D341Med (cell line): ENCODE results near the gene TEAD3.
A peak's percentile ranks its signal among the peaks of the same experiment; 100 is the strongest.

Experiments used
- DNase-seq: peaks from one replicate; pipeline ENCODE4 v3.0.0; 2012; ENCODE audit warnings: low spot score

The TEAD3 gene

GRCh38 chr6:35512740-35513139 lies 15.9 kb upstream of the TEAD3 start, which contains the start of gene TULP1:
Gene TULP1, minus strand, starts transcription at chr6:35512896. Its CDS starts 38 bp downstream, at chr6:35512858.
- DNase-seq: no peak

DNA sequence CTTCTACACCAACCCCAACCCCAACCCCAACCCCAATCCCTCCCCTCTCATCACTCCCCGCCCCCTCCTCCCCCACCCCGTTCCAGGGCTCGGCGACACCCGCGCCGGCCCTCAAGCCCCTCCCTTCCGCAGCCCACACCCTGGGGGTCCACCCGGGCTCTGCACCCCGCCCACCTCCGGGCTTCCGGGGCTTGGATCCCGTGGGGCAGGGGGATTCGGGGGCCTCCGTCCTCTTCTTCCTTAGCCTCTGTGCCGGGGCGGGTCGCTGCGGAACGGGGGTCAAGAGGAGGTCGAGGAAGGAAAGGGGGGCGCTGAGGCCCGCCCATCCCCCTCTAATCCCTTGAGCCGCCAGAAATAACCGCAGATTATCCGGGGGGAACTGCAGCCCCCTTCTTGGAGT lies 15.1 kb upstream of the TEAD3 start:
- no peak for DNase-seq

DNA sequence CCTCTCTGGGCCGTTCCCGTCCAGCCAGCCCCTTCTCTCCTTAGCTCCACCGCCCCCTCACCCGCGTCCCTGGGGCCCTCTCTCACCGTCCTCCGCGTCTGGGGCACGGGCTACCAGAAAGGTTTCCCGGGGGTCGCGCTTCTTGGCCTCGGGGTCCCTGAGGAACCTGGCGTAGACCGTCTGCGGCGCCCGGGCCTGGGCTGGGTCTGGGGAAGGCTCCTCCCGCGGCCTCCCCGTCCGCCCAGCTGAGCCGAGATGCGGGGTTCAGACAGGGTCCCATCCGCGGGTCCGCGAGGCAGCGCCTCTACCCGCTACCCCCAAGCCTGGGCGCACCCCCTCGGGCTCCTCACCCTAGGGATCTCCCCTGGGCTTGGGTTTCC lies 14.7 kb upstream of the TEAD3 start:
- DNase-seq: no peak

GRCh38 chr6:35510916-35511561 lies 14.2 kb upstream of the TEAD3 start:
- DNase-seq: peak; percentile 22

GRCh38 chr6:35508542-35508941 lies 11.7 kb upstream of the TEAD3 start:
- peak; percentile 14 for DNase-seq

GRCh38 chr6:35508027-35508426 lies 11.1 kb upstream of the TEAD3 start:
- DNase-seq: peak; percentile 2

DNA sequence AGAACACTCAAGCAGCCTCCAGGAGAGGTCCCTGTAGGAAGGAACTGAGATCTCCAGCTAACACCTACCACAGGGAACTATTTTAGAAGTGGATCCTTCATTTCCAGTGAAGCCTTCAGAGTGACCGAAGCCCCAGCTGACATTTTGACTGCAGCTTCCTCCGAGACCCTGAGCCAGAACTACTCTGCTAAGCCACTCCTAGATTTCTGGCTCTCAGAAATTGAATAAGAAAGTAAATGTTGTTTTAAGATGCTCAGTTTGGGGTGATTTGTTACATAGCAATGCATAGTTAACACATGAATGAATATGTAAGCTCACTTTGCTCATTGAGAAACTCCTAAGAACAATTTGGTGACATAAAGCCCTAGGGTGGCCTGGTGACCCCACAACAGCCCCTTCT lies 10.3 kb upstream of the TEAD3 start:
- no peak for DNase-seq

DNA sequence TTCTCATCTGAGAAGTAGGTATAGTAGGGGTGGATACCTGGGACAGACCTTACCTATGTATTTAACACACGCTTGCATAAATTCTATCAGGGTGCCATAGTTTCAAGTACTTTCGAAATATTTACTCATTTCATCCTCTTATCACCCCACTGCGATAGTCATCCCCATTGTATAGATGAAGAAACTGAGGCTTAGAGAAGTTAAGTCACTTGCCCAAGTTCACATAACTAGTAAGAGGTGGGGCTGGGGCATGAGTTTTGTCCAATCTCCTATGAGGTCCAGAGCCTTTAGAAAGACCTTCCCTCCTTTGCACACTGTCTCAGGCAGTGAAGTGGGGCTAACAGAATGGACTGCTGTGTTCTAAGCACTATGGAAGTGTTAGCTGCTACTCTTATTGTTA lies 9.7 kb upstream of the TEAD3 start:
- no peak for DNase-seq

DNA sequence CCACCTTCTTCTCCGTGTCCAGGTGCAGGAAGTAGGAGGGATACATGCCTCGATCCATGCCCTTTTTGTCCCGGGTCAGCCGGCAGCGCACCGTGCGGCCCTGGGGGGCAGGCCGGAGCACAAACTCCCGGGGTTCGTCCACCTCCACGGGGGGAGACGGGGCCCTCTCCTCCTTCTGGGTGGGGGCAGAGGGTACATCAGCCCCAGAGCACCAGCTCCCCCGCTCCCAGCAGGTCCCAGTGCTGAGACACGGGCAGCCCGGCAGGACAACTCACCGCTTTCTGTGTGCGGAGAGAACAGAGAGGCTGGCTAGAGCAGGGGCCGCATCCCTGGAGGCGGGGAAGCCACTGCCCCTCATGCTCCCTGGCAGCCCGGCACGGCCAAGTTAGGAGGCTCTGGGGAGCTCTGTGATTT lies 9.1 kb upstream of the TEAD3 start:
- no peak for DNase-seq

GRCh38 chr6:35503534-35503933 lies 6.7 kb upstream of the TEAD3 start:
- no peak for DNase-seq

GRCh38 chr6:35501784-35502183 lies 4.9 kb upstream of the TEAD3 start:
- DNase-seq: no peak

GRCh38 chr6:35500782-35501181 lies 3.9 kb upstream of the TEAD3 start:
- no peak for DNase-seq

- DNase-seq: no peak
Measured at GRCh38 chr6:35499372-35499771, 2.5 kb upstream of the TEAD3 start.

- no peak for DNase-seq
Measured at GRCh38 chr6:35498422-35499067, 1.7 kb upstream of the TEAD3 start.

DNA sequence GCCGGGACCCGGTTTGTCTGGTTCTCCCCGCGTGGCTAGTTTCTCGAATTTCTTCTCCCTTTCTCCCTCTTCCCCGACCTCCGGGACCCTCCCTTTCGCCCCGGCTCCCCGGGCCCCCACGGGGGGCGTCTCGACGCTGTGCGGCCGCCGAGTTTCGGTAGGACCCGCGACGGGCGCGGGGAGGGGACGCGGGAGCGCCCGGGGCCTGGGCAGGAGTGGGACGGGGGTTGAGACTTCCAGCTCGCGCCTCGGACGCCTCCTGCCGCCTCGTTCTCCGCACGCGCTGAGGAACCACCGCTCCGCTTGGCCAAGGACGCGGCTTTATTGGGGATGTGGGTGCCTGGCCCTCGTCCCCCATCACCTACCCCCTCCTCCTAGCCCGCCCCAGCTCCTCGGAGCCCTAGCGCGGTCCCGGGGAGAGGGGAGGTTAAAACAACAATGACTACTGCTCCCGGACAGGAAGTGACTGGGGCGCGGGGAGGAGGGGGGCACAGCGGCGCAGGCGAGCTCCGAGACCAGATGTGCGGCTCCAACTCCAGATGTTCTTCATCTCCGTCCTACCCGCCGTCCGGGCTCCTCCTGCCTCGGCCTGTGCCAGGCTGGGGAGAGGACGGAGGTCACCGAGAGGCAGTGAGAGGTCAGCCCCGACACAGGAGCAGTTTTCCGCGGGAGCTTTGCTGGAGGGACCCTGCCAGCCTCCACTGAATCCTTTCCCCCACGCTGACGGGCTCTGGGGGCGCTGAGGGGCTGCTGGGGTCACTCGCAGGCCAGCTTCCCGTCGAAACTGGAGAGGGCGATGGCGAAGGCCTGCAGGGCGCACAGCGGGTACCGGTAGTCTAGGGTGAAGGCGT lies 917 bp upstream of the TEAD3 start:
- DNase-seq: peak; percentile 80

- DNase-seq: peak; percentile 80
Measured at GRCh38 chr6:35496036-35496840, 641 bp downstream of the TEAD3 start.

GRCh38 chr6:35495258-35496035 lies 1.4 kb downstream of the TEAD3 start:
- DNase-seq: no peak

- no peak for DNase-seq
Measured at GRCh38 chr6:35494161-35494563, 2.7 kb downstream of the TEAD3 start.

DNA sequence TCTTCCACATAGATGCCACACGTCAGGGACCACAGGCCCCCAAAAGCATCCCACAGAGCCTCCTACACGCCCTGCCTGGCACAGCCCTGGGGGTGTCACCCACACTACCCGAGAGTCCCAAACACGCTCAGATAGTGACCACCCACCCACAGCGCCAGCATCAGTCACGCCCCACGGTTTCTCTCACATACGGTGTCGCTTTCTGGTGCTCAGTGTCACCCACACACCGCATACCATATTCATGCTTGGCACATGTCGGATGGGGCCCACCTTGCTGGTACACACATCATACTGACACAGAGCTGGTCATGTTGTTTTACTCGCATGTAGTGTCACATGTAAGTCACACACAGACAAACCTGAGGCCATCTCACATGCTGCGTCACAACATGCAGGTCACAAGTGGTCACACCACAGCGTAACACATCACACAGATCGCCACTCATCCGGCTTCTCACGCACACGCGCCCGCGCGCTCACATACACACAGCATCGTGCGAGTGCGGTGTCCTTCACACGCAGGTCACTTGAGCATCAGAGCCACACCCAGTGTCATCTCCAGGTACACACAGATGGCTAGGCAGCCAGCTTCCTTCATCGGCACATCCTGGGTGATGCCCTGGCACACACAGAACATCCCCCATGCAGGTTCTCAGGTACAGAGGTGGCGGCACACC lies 3.4 kb downstream of the TEAD3 start:
- no peak for DNase-seq

- no peak for DNase-seq
Measured at GRCh38 chr6:35492974-35493284, 4.0 kb downstream of the TEAD3 start.
